Hematopoietic multipotent progenitor cell treated with erythropoietin and hydrocortisone succinate and interleukin-3 and kit ligand, for 4 days (in vitro differentiated cells): ENCODE results near the gene SARNP.
A peak's percentile ranks its signal among the peaks of the same experiment; 100 is the strongest.

Experiments
- DNase-seq: peaks from one replicate; pipeline ENCODE4 v3.0.0-alpha.2; 2015

Gene SARNP

GRCh38 chr12:55721601-55722213, 95.8 kb downstream of the SARNP start:
- no peak for DNase-seq

DNA sequence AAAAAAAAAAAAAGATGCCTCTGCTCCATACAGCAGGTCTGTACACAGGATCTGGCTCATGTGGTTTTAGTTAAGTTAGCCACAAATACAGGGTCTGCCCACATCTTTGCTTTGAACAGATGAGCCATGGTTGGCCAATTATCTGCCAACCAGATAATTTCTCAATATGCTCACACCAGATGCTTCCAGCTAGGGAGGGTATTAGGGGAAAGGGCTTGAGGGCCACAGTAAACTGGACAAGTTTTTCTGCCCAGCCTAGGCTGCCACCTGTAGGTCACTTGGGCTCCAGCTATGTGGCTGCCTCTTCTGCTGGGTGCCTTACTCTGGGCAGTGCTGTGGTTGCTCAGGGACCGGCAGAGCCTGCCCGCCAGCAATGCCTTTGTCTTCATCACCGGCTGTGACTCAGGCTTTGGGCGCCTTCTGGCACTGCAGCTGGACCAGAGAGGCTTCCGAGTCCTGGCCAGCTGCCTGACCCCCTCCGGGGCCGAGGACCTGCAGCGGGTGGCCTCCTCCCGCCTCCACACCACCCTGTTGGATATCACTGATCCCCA, 96.6 kb downstream of the SARNP start:
- DNase-seq, result peak; percentile 90

DNA sequence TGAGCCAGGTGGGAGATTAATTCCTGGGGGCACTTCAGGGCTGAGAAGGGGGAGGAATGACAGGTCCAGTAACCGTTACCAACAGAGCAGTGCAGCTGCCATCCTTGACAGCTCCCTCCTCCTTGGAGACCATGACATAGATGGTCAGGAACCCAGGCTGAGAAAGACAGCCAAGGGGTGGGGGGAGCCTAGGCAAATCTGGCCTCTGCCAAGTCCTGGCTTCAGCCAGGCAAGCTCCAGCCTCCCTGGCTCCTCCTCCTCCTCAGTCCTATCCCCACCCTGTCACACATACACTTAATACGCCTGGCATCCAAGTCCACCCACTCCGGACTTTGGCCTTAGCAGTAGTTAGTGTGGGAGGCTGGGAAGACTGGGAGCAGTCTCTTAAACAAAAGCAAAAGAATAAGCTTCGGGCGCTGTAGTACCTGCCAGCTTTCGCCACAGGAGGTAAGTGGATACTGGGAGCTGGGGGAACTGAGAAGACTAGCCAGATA, 97.4 kb downstream of the SARNP start, which contains the start of gene RDH5:
Gene RDH5, plus strand, starts transcription at position 323 of the 494 bp plus-strand sequence. CDS start 792 bp downstream, outside the sequence.
- DNase-seq, result no peak

- DNase-seq, result no peak
Observed at GRCh38 chr12:55719371-55719770, 98.2 kb downstream of the SARNP start.

DNA sequence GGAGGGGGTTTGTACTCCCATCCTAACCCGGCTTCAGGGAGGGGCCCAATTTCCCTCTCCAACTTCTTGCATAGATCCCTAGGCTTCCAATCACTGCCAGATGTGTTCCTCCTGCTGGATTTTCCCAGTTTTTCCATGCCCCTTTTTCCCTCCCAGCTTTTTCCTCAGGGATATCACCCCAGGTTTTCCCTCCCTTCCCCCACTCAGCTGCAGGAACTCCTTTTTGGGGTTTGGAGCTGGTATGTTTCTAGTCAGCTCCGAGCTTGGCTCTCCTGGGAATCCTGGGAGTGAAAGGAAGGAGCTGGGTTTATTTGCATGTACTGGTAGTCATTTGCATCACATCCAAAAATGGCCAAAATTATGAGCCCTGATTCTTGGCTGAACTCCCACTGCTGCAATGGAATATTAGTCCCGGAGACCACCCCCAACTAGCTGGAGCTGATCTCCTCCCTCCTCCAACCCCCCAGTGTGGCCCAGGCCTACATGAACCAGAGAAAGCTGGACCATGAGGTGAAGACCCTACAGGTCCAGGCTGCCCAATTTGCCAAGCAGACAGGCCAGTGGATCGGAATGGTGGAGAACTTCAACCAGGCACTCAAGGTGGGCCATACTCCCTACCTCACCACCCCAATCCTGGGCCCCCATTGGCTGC, 98.8 kb downstream of the SARNP start:
- no peak for DNase-seq

GRCh38 chr12:55718015-55718414, 99.5 kb downstream of the SARNP start:
- DNase-seq, result no peak

DNA sequence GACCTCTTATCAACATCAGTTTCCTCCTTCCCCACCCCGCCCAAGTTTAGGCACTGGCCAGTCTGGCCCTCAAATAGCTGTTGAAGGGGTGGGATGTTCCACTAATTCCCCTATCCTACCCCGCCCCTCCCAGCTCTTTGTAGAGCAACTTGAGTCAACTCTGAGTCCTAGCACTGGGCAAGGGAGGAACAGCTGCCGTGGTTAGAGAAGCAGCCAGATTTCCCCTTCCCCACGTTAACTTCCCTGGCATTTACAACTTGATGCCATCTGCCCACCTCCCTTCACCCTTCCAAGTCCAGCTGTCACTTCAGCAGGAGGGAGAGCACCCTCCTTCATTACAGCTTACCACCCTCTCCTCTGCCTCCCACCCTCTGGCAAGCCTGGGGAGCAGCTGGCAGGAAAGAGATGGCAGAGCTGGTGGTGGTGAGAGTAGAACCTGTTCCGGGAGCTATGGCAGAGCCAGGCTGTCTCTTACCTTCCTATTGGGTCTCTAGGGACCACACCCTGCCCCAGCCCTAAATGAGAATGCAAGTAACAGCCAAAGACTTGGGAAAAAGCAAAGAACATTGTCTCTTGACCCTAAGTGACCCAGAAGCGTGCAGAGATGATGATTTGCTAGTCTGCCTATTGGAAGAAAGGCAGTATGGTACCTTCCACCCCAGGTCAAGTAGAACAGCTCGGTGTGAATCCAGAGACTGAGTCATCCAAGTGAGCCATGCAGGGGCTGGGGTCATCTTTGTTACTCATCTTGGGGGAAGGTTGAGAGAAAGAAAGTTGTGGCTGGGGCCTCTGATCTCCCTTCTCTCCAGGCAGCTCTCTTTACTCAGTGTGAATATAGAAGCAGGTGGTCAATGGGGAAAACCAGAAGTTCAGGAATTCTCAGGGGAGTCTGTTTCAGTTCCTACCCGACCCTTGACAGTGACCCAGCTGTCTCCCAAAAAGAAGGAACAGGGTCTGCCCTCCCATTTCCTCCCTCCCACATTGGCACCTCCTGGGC, 100.2 kb downstream of the SARNP start:
- peak; percentile 49 for DNase-seq

DNA sequence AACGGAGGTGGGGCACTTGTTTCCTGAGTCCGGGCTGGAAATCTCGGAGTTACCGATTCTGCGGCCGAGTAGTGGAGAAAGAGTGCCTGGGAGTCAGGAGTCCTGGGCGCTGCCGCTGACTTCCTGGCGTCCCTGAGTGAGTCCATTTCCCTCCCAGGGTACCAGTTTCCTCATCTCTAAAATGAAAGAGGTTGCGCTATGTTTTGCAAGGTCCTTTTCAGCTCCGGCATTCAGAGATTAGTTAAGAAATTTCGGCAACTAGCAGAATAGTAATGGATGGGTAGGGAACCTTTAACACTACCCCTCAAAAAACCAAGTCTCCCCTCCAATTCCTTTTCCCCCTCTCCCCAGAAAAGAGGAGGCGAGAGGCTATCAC, 101.0 kb downstream of the SARNP start:
- no peak for DNase-seq

DNA sequence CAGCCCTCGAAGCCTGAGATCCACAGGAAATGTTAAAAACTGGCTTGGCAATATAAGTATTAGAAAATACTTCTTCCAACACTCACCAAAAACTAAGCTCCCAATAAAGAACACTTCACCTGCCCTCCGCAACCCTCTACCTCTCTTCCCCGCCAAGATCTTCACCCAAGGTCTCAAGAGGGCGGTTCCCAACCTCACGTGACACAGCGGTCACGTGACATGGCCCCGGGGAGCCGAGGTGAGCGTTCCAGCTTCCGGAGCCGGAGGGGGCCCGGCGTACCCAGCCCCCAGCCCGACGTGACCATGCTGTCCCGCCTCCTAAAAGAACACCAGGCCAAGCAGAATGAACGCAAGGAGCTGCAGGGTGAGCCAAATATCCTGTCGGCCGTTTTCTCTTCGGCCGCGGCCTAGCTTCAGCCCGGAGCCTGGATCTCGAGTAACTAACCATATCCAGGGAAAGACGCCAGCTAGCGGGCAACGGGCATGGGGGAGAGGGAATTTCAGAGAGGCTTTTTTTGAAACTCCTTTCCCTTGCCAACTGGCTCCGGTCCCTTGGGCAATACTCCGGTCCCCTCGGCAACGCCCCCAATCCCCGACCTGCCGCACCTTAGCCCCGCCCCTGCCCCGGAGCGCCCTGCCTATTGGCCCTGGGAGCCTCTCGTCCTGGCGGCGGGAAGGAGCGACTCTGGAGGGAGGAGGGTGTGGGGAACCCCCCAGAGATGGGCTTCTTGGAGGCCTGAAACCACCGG, 101.5 kb downstream of the SARNP start, which contains the start of gene BLOC1S1:
Gene BLOC1S1, plus strand, starts transcription at position 214 of the 749 bp plus-strand sequence. Its CDS starts 6 bp downstream, at position 220.
- peak; percentile 96 for DNase-seq

DNA sequence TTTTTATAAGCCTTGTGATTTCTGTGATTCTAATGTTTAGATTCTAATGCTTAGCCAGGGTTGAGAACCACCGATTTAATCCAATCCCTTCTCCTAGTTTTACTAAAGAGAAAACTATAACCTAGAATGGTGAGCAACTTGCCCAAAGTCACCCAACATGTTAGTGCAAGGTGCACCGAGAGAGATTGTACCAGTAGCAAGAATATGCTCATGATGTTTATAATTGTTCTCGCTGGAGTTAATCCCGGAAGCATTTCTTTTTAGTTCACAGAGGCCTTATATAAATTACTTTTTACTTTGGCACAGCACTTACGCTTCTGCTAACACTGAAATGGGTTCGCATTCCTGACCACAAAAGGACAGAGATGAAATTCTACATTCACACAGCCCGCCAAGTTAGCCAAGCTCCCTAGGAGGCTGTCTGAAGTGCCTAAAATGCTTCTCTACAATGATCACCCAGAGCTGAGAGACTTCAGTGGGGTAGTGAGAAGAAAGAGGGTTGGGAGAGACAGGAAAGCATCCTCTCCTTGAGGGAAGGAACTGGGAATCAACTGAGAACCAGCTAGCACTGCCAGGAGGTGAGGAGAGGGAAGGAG, 102.3 kb downstream of the SARNP start:
- no peak for DNase-seq

DNA sequence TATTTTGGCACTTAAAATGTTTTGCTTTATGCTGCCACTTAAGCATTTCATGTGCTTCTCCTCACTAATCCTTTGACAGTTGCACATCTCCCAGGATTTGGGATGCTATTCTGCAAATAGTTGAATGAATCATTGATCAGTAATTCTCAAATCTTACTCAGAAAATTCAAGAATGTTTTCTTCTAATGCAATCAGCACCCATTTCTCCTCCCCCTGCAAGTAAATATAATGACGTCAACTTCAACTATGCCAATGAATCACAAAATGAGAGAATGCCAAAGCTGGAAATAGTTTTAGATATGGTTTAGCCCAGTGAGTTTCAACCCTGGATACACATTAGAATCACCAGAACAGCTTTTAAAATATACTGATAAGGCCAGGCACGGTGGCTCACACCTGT, 103.8 kb downstream of the SARNP start:
- no peak for DNase-seq

DNA sequence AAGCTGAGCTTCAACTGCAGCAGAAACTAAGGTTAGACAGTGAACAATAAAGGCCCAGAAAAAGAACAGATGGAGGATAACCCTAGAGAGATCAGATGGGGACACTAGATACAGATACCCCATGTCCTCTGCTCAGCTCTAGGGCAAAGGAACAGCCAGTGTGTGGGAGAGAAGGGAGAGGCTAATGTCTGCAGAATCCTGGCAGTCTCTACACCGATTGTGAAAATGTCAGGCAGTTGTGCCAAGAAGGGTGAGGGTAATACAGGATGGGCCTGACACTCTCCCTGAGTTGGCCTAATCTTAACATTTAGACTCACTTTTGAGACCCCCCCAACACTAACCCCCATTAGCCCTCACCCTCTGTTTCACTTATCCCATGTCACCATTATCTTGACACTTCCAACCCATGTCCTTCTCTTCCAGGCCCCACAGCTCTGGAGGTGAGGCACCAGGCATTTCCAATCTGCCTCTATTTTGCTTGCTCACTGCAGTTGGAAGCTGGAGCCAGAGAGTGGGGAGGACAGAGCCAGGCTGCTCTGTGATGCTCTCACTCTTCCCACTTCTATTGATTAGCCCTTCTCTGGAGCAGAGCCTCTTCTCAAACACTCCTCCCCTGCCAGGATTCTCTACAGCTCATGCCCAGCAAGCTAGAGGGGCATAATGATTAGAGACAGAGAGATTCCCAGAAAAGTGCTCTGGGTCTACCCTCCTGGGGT, 104.7 kb downstream of the SARNP start:
- DNase-seq, result no peak

GRCh38 chr12:55711786-55712553, 105.6 kb downstream of the SARNP start:
- no peak for DNase-seq

DNA sequence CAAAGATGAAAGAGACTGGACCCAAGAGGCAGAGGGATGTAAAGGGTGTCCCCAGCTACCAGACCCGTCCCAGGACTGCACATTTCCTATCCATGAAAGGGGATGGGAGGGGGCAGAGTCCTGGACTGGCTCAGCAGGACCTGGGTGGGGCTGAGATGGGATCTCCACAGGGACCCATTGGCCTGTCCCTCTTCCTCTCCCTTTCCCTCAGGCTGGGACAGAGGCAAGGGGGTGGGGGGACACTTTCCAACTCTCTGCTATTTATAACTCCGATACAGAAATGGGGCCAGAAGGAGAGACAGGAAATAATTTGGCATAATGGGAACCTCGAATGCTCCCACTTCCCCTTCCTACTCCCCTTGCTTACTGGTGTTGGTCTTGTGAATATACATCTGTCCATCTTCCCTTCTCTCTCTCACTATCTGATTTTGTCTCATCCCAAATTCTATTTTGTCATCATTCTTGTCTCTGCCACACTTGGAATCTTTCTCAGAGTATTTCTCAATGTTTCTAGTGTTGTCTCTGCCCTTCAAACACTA, 108.8 kb downstream of the SARNP start:
- no peak for DNase-seq

- peak; percentile 38 for DNase-seq
Observed at GRCh38 chr12:55707841-55708694, 109.5 kb downstream of the SARNP start, which contains the start of gene ITGA7. ITGA7 (minus strand) TSS chr12:55707904; CDS start chr12:55707682, 222 bp downstream.
